Endothelial cell of umbilical vein (primary cell): Measurements from ENCODE around the gene CA5A.

ENCODE experiments used
- CTCF ChIP-seq, 2 donors: IDR thresholded peaks; 1 replicate in 1 of 2; 2 replicates in 1 of 2; pipeline ENCODE4 v1.5.1; 2011; ENCODE audit warnings: low read length in 2 of 2, mild to moderate bottlenecking in 2 of 2, moderate library complexity in 2 of 2, control low read depth in 1 of 2, inconsistent platforms in 1 of 2, low read depth in 1 of 2; ENCODE audit not compliant: insufficient read depth in 1 of 2; ENCODE audit errors: extremely low read depth in 1 of 2
- EZH2 ChIP-seq: IDR thresholded peaks from 2 replicates; pipeline ENCODE4 v1.6.1; 2012; ENCODE audit warnings: borderline replicate concordance, low read depth, mild to moderate bottlenecking, moderate library complexity, low read length, inconsistent platforms; ENCODE audit not compliant: severe bottlenecking
- FOS ChIP-seq: IDR thresholded peaks from 2 replicates; pipeline ENCODE4 v1.6.1; 2011; ENCODE audit warnings: mild to moderate bottlenecking, low read length, moderate library complexity, borderline replicate concordance; ENCODE audit not compliant: insufficient read depth
- MAX ChIP-seq: IDR thresholded peaks from 2 replicates; pipeline ENCODE4 v1.6.1; 2011; ENCODE audit not compliant: insufficient read depth, insufficient read length
- POLR2A ChIP-seq: IDR thresholded peaks from 2 replicates; pipeline ENCODE4 v1.6.1; 2012; ENCODE audit warnings: low read depth, mild to moderate bottlenecking, control low read depth, low read length
- POLR2AphosphoS5 ChIP-seq: IDR thresholded peaks from 2 replicates; pipeline ENCODE4 v1.6.1; 2012; ENCODE audit warnings: low read depth, mild to moderate bottlenecking, control low read depth, low read length, moderate library complexity; ENCODE audit not compliant: insufficient read depth

- TF ChIP-seq EZH2, result no peak
- TF ChIP-seq CTCF (IDR thresholded peaks at IDR 0.05; ENCODE audit: extremely low read depth in 1 of 2, insufficient read depth in 1 of 2, low read depth in 1 of 2, low read length in 2 of 2), result no peak
- TF ChIP-seq POLR2AphosphoS5, result no peak
- TF ChIP-seq POLR2A, result no peak
- TF ChIP-seq MAX, result no peak
- TF ChIP-seq FOS, result no peak
Observed at GRCh38 chr16:87874639-87875427, 61.5 kb downstream of the CA5A start.
